IPS-18c (cell line): ENCODE results near the gene ABR.
A peak's percentile ranks its signal among the peaks of the same experiment; 100 is the strongest.
"Not testable (repeated sequence)": the region's sequence is repeated elsewhere in the genome, so short reads cannot be mapped to it uniquely, and the experiment has no call there.

ENCODE experiments used
- H3K4me3 ChIP-seq: 2 replicates; pipeline ENCODE4 v1.7.0; 2013; ENCODE audit warnings: low read depth, mild to moderate bottlenecking, low read length, moderate library complexity; ENCODE audit not compliant: insufficient read depth
- H3K9me3 ChIP-seq: one replicate; pipeline ENCODE4 v1.6.1; 2013; ENCODE audit warnings: mild to moderate bottlenecking, low read length, moderate library complexity; ENCODE audit not compliant: control insufficient read depth, insufficient read depth

Gene ABR

DNA sequence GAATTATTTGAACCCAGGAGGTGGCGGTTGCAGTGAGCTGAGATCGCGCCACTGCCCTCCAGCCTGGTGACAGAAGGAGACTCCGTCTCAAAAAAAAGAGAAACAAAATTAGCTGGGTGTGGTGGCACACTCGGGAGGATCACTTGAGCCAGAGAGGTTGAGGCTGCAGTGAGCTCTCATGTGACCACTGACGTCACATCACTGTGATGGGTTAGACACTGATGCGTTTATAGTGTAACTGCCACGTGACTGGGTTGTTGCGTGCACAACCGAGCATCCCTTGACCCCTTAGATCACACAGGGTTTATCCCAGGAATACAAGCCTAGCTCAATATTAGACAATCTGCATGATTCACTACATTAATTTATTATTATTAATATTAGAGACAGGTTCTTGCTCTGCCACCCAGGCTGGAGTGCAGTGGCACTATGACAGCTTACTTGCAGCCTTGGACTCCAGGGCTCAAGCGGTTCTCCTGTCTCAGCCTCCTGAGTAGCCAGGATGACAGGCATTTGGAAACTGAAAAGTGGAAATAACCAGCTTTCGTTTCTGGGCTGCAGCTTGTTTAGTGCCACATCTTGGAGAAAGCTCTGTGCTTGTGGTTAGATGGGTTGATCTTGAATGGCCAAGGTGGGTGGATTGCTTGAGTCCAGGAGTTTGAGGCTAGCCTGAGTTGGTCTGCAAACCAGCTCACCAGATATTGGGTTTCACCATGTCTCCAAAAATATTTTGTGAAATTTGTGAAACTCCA, 26.4 kb upstream of the ABR start:
- Histone ChIP-seq H3K9me3 (peaks cover 2% of the 10 kb centered on the region), H3K4me3 (no peak overlapping the region)

DNA sequence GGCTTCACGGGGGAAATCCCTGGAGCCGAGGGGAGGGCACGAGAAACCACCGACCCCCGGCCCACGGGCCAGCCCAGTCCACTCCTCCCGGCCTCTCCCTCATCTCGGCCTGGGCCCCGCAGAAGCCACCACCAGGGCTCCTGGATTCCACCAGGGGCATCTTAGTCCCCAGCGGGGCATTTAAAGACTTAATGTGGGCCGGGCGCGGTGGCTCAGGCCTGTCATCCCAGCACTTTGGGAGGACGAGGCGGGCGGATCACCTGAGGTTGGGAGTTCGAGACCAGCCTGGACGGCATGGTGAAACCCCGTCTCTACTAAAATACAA, 24.1 kb upstream of the ABR start:
- Histone ChIP-seq H3K4me3 (peak overlapping the region; percentile 73), H3K9me3 (peaks cover 2% of the 10 kb centered on the region)

DNA sequence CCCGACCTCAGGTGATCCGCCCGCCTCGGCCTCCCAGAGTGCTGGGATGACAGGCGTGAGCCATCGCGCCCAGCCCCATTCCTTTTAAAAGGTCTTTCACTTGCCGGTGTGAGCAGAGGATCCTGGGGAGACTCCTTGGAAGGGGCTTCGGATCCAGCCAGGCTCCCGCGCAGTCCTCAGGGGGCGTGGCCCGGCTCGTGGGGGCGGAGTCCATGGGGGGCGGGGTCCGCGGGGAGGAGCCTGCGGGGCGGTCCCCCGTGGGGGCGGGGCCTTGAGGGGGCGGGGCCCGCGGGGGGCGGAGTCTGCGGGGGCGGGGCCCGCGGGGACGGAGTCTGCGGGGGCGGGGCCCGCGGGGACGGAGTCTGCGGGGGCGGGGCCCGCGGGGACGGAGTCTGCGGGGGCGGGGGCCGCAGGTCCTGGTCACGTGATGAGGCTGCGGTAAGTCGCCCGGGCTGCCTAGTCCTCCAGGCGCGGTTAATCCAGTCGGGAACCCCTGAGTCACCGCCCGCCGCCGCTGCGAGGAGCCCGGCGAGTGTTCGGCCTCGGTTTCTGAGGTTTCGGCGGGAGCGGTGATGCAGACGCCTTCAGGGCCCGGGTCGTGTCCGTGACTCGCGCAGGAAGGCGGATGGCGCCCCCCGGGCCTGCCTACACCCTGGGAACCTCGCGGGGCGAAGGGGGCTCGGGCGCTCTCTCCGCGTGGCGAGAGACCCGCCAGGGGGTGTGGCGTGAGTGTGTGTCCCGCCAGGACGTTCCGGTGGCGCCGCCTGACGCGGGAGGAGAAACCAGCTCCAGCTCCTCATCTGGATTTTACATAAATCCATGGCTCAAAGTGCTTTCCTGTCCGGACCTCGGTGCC, 23.6 kb upstream of the ABR start:
- Histone ChIP-seq H3K9me3 (peaks cover 2% of the 10 kb centered on the region), H3K4me3 (peak overlapping the region; percentile 73)

DNA sequence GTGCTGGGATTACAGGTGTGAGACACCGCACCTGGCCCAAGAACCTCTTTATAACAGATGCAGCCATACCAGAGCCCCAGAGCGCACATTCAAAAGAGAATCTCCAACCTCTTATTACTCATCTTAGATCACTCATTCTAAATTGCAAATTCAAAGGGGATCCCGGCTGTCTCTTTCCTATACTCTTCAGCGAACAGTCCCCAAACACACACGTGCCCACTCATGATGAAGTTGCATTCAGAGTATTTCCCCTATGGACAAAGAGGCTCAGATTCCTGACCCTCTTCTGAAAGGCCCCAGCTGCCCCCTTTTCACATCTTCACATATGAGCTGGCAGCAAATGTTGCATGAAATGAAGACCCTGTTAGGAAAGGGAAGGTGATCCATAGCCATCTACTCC, 22.5 kb upstream of the ABR start:
- Histone ChIP-seq H3K4me3 (no peak overlapping the region), H3K9me3 (peaks cover 2% of the 10 kb centered on the region)

DNA sequence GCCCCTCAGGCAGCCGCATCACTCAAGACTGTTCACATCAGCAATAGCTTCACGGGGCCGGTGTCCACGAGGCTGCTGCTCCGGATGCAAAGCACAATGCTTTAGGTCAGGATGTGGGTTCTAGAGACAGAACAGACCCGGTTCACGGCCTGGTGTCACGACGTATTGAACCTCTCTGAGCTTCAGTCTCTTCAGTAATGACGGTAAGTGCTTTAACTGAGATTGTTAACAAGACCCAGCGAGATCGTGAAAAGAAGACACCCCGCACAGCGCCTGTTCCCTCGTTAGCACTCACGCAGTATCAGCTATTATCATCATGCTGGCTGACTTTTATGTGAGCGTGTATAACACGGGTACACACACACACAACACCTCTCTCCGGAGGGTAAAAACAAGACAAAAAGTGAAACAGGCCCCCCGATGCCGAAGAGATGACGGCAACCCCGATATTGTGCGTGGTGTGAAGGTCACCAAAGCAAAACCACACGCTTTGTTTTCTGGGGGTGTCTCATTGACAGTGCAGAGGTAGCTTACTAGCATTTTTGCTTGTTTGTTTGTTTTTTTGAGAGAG, 21.4 kb upstream of the ABR start:
- Histone ChIP-seq H3K4me3 (no peak overlapping the region), H3K9me3 (peaks cover 2% of the 10 kb centered on the region)

DNA sequence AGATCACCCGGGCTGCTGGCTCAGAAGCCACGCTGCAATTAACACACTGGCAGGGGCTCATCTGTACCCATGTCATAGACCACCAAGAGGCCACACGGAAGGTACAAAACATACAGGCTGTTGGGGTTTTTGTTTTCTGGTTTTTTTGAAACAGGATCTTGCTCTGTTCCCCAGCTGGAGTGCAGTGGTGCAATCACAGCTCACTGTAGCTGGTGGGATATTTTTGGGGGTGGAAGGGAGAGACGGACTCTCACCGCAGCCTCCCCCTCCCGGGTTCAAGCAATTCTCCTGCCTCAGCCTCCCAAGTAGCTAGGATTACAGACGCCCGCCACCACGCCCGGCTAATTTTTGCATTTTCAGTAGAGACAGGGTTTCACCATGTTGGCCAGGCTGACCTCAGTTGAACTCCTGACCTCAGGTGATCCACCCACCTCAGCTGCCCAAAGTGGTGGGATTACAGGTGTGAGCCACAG, 19.5 kb upstream of the ABR start:
- H3K9me3 ChIP-seq, H3K4me3 ChIP-seq: not testable (repeated sequence)

DNA sequence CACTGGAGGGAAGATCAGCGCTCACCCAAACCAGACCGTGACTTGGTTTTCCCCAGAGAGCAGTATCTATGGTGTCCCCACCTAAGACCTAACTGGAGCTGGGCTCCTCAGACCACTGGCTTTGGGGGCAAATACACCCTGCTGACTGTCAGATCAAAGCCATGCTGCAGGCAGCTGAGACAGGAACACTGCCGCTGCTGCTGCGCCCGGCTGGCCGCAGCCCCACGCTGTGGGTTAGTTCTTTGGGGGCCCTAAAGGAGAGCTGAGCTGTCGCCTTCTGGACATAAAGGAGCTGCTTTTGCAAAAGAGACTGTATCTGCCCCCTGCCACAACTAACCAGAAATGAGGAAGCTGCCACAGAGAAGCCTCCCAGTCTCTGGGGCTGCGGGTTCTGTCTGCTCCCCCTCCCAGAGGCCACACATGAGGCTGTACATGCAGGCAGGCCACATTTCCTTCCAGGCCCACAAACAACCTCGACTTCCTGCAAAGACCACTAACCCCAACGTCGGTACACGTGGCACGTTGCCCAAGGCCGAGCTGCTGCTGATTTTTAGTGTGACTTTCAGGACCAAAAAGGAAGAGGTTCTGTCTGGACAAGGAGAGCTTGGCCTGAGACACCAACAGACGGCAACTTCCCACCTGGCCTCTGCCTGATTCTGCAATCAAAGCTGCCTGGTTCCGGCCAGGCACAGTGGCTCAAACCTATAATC, 18.2 kb upstream of the ABR start:
- H3K9me3 ChIP-seq: peaks cover 1% of the 10 kb centered on the region
- H3K4me3 ChIP-seq: no peak overlapping the region

DNA sequence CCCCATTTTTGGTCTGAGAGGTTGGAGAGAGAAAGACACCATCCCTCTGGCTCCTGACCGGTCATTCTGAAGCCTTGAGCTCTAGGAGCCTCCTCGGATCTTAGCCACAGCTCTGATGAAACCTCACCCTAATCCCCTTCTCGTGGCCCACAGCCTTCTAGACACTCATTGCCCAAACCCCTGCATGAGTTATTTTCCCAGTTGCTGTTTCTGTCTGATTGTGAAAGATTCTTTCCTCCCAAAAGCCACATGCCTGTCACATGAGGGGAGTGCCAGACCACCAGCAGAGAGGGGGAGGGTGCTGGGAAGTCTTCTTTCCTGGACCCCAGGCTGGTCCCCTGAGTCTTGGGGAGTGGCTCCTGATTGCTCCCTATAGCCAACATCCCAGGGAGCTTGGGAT, 17.6 kb upstream of the ABR start:
- Histone ChIP-seq H3K4me3 (no peak overlapping the region), H3K9me3 (no peaks in the 10 kb centered on the region)

DNA sequence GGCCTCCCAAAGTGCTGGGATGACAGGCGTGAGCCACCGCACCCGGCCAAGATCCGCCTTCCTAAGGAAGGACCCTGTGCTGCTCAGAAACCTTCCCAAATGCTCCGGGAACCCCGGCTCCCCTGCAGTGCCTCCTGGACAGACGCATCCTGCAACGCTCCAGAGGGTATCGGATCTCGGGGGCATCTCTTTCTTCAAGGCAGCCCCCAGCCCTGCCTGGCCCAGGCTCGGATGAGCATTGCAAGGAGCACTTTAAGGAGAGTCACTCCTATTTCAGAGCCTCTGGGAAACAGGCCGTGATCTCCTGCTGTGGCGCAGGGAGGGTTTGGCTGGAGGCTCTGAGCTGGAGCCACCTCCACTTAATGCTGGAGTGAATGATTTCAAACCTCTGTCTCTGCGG, 17.2 kb upstream of the ABR start:
- H3K4me3 ChIP-seq: no peak overlapping the region
- no peaks in the 10 kb centered on the region for H3K9me3 ChIP-seq

DNA sequence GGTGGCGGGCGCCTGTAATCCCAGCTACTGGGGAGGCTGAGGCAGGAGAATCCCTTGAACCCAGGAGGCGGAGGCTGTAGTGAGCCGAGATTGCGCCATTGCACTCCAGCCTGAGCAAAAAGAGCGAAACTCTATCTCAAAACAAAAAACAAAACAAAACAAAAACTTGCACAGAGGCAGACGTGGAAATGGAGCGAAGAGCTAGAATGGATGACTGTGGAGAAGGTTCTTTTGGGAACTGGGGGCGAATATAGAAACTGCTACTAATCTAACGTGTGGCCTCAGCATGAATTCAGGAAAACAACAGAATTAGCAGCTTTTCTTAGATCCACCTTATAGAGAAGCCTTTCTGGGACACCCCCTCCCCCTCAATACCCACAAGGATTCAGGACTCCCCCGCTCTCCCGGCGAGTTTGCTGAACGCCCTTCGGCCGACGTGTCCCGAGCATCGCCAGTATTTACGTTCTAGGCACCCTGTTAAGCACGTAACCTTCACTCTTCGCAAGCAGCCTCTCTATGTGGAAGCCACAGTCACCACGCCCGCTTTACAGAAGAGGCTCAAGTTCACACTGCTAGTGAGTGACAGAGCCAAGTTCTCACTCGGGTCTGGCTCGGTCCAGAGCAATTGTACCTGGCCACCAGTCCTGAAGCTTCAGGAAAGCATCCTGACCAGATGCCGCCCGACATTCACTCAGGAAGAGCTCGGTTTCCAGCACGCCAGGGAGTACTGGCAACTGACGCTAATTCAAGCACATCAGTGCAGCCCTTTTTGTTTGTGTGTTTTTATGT, 13.3 kb upstream of the ABR start:
- Histone ChIP-seq H3K9me3 (no peaks in the 10 kb centered on the region), H3K4me3 (no peak overlapping the region)

DNA sequence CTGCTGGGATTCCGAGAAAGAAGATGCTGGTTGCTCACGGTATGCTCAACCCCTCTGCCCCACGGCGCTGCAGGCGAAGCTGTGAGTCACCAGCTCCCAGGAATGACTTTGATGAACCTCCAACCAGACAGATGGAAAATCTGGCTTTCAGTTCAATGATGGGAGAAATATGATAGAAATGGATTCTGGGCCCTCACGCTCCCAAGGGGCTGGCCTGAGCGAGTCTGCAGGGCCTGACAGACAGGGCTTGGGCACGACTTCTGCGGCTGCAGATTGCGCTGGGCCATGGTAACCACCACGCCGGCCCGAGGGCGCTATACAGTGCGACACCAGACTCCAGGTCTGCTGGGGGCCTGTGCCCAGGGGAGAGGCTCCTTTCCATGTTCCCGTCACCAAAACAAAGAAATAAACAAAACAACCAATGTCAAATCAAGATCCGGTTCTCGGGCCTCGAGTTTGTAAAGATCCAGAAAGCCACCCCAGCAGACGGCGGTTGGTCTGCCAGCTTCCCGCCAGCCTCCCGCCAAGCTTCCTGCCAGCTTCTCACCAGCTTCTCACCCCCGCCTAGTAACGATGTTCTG, 11.1 kb upstream of the ABR start:
- Histone ChIP-seq H3K9me3 (no peaks in the 10 kb centered on the region), H3K4me3 (no peak overlapping the region)

DNA sequence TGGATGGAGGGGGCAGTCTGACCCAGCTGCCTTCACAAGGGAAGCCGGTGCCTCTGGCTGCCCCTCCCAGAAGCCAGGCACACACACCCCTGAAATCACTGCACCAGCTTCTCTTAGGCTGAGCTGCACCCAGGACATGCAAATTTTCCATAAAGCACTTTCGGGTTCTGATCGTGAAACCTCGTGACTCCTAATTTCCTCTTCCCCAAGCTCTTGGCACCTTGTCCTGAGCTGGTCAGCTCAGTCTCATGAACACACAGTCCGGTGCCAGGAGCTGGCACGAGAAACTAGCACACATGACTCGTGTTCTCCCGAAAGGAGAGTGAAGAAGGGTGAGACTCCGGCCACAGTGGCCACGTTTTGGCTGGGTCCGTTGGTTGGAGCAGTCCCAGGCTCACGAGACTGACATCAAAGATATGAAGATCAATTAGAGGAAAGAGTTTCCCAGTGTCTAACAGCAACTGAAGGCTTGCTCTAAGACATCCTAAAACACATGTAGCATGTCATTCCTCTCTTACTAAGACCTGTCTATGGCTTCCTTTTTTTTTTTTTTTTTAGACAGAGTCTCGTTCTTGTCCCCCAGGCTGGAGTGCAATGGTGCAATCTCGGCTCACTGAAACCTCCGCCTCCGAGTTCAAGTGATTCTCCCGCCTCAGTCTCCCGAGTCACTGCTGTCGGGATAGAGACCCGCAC, 9.2 kb upstream of the ABR start:
- H3K4me3 ChIP-seq: no peak overlapping the region
- no peaks in the 10 kb centered on the region for H3K9me3 ChIP-seq

DNA sequence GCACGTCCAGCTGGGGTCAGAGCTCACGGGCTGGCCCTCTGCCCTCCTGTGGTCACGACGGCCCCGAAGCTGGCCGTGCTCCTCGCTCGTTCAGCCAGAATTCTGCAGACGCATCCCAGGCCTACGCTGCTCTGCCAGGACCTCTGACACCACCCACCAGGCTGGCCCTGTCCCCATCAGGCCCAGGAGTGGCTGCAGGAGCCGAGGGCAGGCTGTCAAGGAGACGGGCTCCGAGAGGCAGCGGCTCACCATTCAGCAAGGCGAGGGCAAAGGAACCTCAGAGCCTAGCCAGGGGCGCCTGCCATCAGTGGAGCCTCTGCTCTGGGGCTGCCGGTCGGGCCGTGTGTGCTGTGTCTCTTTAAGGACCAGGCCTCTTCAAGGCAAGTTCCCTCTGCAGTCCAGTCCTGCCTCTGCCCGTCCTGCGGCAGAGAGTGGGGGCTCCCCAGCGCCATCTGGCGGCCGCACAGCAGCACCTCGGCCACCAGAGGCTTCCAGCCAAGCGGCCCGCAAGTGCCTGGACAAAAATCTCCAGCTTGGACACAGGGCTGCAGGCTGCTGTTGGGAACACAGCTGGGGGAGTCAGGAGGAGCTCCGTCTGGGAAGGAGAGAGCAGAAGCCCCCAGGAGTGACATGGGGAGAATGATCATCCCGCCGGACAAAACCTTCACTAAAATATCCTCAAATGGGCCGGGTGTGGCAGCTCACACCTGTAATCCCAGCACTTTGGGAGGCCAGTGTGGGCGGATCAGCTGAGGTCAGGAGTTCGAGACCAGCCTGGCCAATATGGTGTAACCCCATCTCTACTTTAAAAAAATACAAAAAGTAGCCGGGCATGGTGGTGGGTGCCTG, 7.4 kb upstream of the ABR start:
- H3K4me3 ChIP-seq: no peak overlapping the region; the same call in 1 of the 2 replicates
- no peaks in the 10 kb centered on the region for H3K9me3 ChIP-seq

DNA sequence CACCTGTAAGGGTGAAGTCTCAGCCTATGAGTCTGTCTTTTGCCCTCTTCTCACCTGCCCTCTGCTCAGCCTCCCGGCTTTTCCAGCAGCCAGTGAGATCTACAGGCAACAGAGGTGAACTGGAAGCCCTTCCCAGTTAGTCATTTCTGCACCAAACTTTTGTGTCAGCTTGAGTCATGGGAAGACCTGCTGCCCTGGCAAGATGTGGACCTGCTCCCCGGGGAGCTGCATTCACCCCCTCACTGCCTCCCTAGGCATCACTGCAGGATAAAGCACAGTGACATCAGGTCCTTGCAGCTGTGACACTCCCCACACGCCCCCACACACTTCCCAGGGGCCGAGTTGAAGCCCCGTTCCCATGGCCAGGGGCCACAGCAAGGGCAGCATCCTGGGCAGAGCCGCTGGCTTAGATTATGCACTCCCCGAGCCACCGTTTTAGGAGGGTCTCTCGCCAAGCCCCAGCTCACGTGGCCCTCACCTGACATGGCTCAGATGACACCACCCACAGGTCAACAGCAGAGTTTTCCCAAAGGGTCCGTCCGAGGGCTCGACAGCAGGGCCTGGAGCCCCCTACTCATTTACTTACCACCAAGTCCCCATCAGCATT, 6.5 kb upstream of the ABR start:
- Histone ChIP-seq H3K9me3 (no peaks in the 10 kb centered on the region), H3K4me3 (no peak overlapping the region)
